Measurements from ENCODE around the gene IL36B.

Gene IL36B

DNA sequence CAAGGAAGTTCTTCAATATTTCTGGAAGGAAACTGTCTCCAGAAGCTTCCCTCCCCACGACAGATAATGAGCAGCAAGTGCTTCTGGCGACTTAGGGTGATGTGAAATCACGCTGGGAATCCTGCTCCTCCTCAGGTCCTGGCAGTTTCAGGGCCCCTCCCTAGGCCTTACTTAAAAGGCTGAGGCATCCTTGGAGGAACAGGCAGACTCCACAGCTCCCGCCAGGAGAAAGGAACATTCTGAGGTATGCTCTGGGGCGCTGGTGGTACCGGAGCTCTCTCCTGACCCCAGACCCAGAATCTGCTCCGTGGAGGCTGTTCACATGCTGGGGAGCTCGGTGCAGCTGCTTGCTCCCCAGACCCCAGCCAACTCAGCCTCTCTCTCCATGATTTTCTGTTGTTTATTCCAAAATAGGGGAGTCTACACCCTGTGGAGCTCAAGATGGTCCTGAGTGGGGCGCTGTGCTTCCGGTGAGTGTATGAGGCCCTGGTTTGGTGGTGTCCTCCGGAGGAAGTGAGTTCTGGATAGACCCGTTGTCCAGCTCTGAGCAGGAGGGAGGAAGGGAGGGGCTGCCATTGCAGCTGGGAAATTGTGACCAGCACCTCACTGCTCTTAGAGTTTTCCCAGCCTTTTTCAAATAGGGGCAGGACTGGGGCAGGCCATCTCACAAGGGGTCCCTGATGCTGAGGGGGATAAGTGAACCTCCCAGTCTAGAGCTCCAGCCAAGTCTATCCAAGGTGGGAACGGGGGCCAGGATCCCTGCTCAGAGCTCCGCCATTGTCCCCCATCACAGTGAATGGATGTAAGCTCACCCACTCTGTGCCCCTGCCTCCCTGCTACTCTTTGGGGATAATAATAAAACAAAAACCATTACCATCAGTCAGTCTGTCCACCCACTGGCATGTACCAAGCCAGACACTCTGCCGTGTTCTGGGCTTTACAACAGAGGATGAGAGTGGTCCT, 6.6 kb upstream of the IL36B start, which contains the start of gene IL36RN:
TSS of gene IL36RN (plus strand) at position 201 of the 963 bp plus-strand sequence. CDS start at position 442, 241 bp downstream.
- TF ChIP-seq, protein P1, sequence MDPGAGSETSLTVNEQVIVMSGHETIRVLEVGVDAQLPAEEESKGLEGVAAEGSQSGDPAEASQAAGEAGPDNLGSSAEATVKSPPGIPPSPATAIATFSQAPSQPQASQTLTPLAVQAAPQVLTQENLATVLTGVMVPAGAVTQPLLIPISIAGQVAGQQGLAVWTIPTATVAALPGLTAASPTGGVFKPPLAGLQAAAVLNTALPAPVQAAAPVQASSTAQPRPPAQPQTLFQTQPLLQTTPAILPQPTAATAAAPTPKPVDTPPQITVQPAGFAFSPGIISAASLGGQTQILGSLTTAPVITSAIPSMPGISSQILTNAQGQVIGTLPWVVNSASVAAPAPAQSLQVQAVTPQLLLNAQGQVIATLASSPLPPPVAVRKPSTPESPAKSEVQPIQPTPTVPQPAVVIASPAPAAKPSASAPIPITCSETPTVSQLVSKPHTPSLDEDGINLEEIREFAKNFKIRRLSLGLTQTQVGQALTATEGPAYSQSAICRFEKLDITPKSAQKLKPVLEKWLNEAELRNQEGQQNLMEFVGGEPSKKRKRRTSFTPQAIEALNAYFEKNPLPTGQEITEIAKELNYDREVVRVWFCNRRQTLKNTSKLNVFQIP (CRISPR knock-in tag; IDR thresholded peaks at IDR 0.05; ENCODE audit: borderline replicate concordance, low read depth), result no peak
- TF ChIP-seq BACH2 (CRISPR knock-in tag; IDR thresholded peaks at IDR 0.05; ENCODE audit: borderline replicate concordance), result no peak
- TF ChIP-seq CSDC2 (CRISPR knock-in tag; IDR thresholded peaks at IDR 0.05), result no peak
- no peak for TF ChIP-seq ZC3H10 (CRISPR knock-in tag; IDR thresholded peaks at IDR 0.05)
- no peak for TF ChIP-seq OSR1 (CRISPR knock-in tag; IDR thresholded peaks at IDR 0.05)
- TF ChIP-seq, protein P2, sequence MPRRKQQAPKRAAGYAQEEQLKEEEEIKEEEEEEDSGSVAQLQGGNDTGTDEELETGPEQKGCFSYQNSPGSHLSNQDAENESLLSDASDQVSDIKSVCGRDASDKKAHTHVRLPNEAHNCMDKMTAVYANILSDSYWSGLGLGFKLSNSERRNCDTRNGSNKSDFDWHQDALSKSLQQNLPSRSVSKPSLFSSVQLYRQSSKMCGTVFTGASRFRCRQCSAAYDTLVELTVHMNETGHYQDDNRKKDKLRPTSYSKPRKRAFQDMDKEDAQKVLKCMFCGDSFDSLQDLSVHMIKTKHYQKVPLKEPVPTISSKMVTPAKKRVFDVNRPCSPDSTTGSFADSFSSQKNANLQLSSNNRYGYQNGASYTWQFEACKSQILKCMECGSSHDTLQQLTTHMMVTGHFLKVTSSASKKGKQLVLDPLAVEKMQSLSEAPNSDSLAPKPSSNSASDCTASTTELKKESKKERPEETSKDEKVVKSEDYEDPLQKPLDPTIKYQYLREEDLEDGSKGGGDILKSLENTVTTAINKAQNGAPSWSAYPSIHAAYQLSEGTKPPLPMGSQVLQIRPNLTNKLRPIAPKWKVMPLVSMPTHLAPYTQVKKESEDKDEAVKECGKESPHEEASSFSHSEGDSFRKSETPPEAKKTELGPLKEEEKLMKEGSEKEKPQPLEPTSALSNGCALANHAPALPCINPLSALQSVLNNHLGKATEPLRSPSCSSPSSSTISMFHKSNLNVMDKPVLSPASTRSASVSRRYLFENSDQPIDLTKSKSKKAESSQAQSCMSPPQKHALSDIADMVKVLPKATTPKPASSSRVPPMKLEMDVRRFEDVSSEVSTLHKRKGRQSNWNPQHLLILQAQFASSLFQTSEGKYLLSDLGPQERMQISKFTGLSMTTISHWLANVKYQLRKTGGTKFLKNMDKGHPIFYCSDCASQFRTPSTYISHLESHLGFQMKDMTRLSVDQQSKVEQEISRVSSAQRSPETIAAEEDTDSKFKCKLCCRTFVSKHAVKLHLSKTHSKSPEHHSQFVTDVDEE (CRISPR knock-in tag; IDR thresholded peaks at IDR 0.05), result no peak
- TF ChIP-seq PPARA (CRISPR knock-in tag; IDR thresholded peaks at IDR 0.05; ENCODE audit: borderline replicate concordance), result no peak
- no peak for TF ChIP-seq ZNF70 (CRISPR knock-in tag; IDR thresholded peaks at IDR 0.05)
- TF ChIP-seq, protein P3, sequence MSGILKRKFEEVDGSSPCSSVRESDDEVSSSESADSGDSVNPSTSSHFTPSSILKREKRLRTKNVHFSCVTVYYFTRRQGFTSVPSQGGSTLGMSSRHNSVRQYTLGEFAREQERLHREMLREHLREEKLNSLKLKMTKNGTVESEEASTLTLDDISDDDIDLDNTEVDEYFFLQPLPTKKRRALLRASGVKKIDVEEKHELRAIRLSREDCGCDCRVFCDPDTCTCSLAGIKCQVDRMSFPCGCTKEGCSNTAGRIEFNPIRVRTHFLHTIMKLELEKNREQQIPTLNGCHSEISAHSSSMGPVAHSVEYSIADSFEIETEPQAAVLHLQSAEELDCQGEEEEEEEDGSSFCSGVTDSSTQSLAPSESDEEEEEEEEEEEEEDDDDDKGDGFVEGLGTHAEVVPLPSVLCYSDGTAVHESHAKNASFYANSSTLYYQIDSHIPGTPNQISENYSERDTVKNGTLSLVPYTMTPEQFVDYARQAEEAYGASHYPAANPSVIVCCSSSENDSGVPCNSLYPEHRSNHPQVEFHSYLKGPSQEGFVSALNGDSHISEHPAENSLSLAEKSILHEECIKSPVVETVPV (CRISPR knock-in tag; IDR thresholded peaks at IDR 0.05), result no peak
- TF ChIP-seq ZNF8 (CRISPR knock-in tag; IDR thresholded peaks at IDR 0.05), result no peak
- no peak for TF ChIP-seq ZNF565 (CRISPR knock-in tag; conservative IDR thresholded peaks at IDR 0.05; ENCODE audit: low read depth)
- TF ChIP-seq RARB (CRISPR knock-in tag; IDR thresholded peaks at IDR 0.05), result no peak
- TF ChIP-seq TOX (CRISPR knock-in tag; IDR thresholded peaks at IDR 0.05; ENCODE audit: borderline replicate concordance), result no peak
- TF ChIP-seq ESRRG (CRISPR knock-in tag; IDR thresholded peaks at IDR 0.05), result no peak
- no peak for TF ChIP-seq ISL1 (CRISPR knock-in tag; IDR thresholded peaks at IDR 0.05)
- no peak for TF ChIP-seq GLIS3 (CRISPR knock-in tag; IDR thresholded peaks at IDR 0.05)
- TF ChIP-seq SNAI2 (CRISPR knock-in tag; IDR thresholded peaks at IDR 0.05), result no peak
- no peak for TF ChIP-seq ZFP3 (CRISPR knock-in tag; IDR thresholded peaks at IDR 0.05)
- TF ChIP-seq, protein P4, sequence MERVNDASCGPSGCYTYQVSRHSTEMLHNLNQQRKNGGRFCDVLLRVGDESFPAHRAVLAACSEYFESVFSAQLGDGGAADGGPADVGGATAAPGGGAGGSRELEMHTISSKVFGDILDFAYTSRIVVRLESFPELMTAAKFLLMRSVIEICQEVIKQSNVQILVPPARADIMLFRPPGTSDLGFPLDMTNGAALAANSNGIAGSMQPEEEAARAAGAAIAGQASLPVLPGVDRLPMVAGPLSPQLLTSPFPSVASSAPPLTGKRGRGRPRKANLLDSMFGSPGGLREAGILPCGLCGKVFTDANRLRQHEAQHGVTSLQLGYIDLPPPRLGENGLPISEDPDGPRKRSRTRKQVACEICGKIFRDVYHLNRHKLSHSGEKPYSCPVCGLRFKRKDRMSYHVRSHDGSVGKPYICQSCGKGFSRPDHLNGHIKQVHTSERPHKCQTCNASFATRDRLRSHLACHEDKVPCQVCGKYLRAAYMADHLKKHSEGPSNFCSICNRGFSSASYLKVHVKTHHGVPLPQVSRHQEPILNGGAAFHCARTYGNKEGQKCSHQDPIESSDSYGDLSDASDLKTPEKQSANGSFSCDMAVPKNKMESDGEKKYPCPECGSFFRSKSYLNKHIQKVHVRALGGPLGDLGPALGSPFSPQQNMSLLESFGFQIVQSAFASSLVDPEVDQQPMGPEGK (CRISPR knock-in tag; IDR thresholded peaks at IDR 0.05; ENCODE audit: borderline replicate concordance), result no peak
- TF ChIP-seq ZFP30 (CRISPR knock-in tag; IDR thresholded peaks at IDR 0.05), result no peak
- ATAC-seq, result no peak

DNA sequence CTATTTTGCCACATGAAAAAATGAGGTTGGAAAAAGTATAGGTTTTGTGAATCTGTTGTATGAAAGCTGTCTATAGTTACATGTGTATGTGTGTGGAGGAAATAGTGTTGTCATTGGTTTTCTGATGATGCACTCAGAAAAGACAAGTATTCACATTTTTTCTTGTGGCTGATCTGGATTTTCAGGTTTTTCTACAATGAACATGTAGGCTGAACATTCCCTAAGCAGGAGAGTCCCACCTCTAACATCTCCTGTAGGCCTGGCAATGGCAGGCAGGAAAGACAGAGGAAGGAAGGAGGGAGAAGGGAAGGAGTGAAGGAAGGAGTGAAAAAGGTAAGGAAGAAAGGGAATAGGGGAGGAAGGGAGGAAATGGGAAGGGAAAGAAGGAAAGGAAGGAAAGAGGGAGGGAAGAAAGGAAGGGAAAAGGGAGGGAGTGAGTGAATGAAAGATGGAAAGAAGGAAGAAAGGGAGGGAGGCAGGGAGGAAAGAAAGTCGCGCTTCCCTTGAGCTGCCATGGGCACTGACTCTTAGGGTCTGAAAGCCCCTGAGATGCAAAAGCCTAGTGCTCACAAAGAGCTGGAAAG, 5.8 kb upstream of the IL36B start:
- ATAC-seq, result no peak
- TF ChIP-seq, protein P4 (CRISPR knock-in tag; IDR thresholded peaks at IDR 0.05; ENCODE audit: borderline replicate concordance), result no peak
- TF ChIP-seq ZNF565 (CRISPR knock-in tag; conservative IDR thresholded peaks at IDR 0.05; ENCODE audit: low read depth) (no peak), ZNF70 (CRISPR knock-in tag; IDR thresholded peaks at IDR 0.05) (no peak), ZNF8 (CRISPR knock-in tag; IDR thresholded peaks at IDR 0.05) (no peak), PPARA (CRISPR knock-in tag; IDR thresholded peaks at IDR 0.05; ENCODE audit: borderline replicate concordance) (no peak), ARNTL (CRISPR knock-in tag; IDR thresholded peaks at IDR 0.05; ENCODE audit: borderline replicate concordance, low read depth) (no peak), ESRRG (CRISPR knock-in tag; IDR thresholded peaks at IDR 0.05) (no peak), SNAI2 (CRISPR knock-in tag; IDR thresholded peaks at IDR 0.05) (no peak), OSR1 (CRISPR knock-in tag; IDR thresholded peaks at IDR 0.05) (no peak), CSDC2 (CRISPR knock-in tag; IDR thresholded peaks at IDR 0.05) (no peak), GLIS3 (CRISPR knock-in tag; IDR thresholded peaks at IDR 0.05) (no peak), TCF4 (CRISPR knock-in tag; IDR thresholded peaks at IDR 0.05; ENCODE audit: borderline replicate concordance) (no peak), ISL1 (CRISPR knock-in tag; IDR thresholded peaks at IDR 0.05) (no peak), TOX (CRISPR knock-in tag; IDR thresholded peaks at IDR 0.05; ENCODE audit: borderline replicate concordance) (no peak), ZFP30 (CRISPR knock-in tag; IDR thresholded peaks at IDR 0.05) (no peak)
- TF ChIP-seq, protein P5, sequence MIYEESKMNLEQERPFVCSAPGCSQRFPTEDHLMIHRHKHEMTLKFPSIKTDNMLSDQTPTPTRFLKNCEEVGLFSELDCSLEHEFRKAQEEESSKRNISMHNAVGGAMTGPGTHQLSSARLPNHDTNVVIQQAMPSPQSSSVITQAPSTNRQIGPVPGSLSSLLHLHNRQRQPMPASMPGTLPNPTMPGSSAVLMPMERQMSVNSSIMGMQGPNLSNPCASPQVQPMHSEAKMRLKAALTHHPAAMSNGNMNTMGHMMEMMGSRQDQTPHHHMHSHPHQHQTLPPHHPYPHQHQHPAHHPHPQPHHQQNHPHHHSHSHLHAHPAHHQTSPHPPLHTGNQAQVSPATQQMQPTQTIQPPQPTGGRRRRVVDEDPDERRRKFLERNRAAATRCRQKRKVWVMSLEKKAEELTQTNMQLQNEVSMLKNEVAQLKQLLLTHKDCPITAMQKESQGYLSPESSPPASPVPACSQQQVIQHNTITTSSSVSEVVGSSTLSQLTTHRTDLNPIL (CRISPR knock-in tag; IDR thresholded peaks at IDR 0.05; ENCODE audit: low read depth), result no peak
- TF ChIP-seq, protein P1 (CRISPR knock-in tag; IDR thresholded peaks at IDR 0.05; ENCODE audit: borderline replicate concordance, low read depth), result no peak
